ENCODE results near the gene SPAG4. TPM values are rescaled to one million over a fixed set of nuclear protein-coding genes. Genes with fewer than 3 reads are reported as not detected.

Gene SPAG4
- total RNA-seq, 1 experiment from 2014 or later: 1.6 TPM

- POLR2A ChIA-PET: interaction anchor here (0.6 to 0.7 kb wide), 2 partner anchors 145 to 172 kb away, joined by 3 read pairs; no protein-coding TSS in a partner anchor
- no TSS peak for BruUV-seq (replicated peaks)
- TF ChIP-seq CTCF (IDR thresholded peaks at IDR 0.05; ENCODE audit: unreplicated experiment): no peak
These were observed 16.5 kb upstream of the SPAG4 start for GRCh38 chr20:35598899-35599775.

GRCh38 chr20:35599776-35600120 lies 15.9 kb upstream of the SPAG4 start:
- no TSS peak for BruUV-seq (replicated peaks)
- POLR2A ChIA-PET: interaction anchor here (0.7 kb wide), 1 partner anchor 172 kb away, joined by 3 read pairs; no protein-coding TSS in a partner anchor
- H3K4me1 Mint-ChIP-seq (ENCODE audit: insufficient read depth, unreplicated experiment): no peaks in the 10 kb centered on the region
- no peak for TF ChIP-seq CTCF (IDR thresholded peaks at IDR 0.05; ENCODE audit: unreplicated experiment)
- intact Hi-C loops (cut with micrococcal nuclease): no loop called here
- H3K27ac Mint-ChIP-seq (ENCODE audit: low read depth, unreplicated experiment): no peak overlapping the region
- no peaks in the 10 kb centered on the region for H3K9me3 Mint-ChIP-seq (ENCODE audit: unreplicated experiment)
- no peak for DNase-seq (ENCODE audit: unreplicated experiment)
- peaks cover 6% of the 10 kb centered on the region for H3K36me3 Mint-ChIP-seq (ENCODE audit: insufficient read depth, unreplicated experiment)
- H3K27me3 Mint-ChIP-seq (ENCODE audit: insufficient read depth, unreplicated experiment): peaks cover 19% of the 10 kb centered on the region
- CTCF ChIA-PET: no interaction called here
- H3K4me3 Mint-ChIP-seq (ENCODE audit: unreplicated experiment): no peak overlapping the region

More at GRCh38 chr20:35598899-35599775, 16.5 kb upstream of the SPAG4 start:
- Mint-ChIP-seq H3K4me3 (ENCODE audit: unreplicated experiment) (no peak overlapping the region), H3K27ac (ENCODE audit: low read depth, unreplicated experiment) (no peak overlapping the region), H3K36me3 (ENCODE audit: insufficient read depth, unreplicated experiment) (peaks cover 6% of the 10 kb centered on the region), H3K4me1 (ENCODE audit: insufficient read depth, unreplicated experiment) (no peaks in the 10 kb centered on the region), H3K9me3 (ENCODE audit: unreplicated experiment) (no peaks in the 10 kb centered on the region), H3K27me3 (ENCODE audit: insufficient read depth, unreplicated experiment) (peaks cover 19% of the 10 kb centered on the region)
- intact Hi-C loops (cut with micrococcal nuclease): no loop called here
- no peak for DNase-seq (ENCODE audit: unreplicated experiment)
- CTCF ChIA-PET: no interaction called here

GRCh38 chr20:35600176-35600992 lies 15.2 kb upstream of the SPAG4 start:
- no peaks in the 10 kb centered on the region for H3K4me1 Mint-ChIP-seq (ENCODE audit: insufficient read depth, unreplicated experiment)
- intact Hi-C loops (cut with micrococcal nuclease): no loop called here
- no peak overlapping the region for H3K27ac Mint-ChIP-seq (ENCODE audit: low read depth, unreplicated experiment)
- ChIA-PET CTCF (no interaction called here), POLR2A (interaction anchor here (0.7 to 1.2 kb wide), 2 partner anchors 16 to 37 kb away, joined by 3 to 4 read pairs; partner anchors contain the start of gene SPAG4)
- TF ChIP-seq CTCF (IDR thresholded peaks at IDR 0.05; ENCODE audit: unreplicated experiment): no peak
- H3K36me3 Mint-ChIP-seq (ENCODE audit: insufficient read depth, unreplicated experiment): peaks cover 6% of the 10 kb centered on the region
- BruUV-seq (replicated peaks): no TSS peak
- peak overlapping the region; percentile 52 for H3K4me3 Mint-ChIP-seq (ENCODE audit: unreplicated experiment)
- DNase-seq (ENCODE audit: unreplicated experiment): no peak
- peaks cover 19% of the 10 kb centered on the region for H3K27me3 Mint-ChIP-seq (ENCODE audit: insufficient read depth, unreplicated experiment)
- H3K9me3 Mint-ChIP-seq (ENCODE audit: unreplicated experiment): no peaks in the 10 kb centered on the region

Data from MCF 10A (cell line).